ENCODE data around the gene MBP. TPM values are rescaled to one million over a fixed set of nuclear protein-coding genes. Genes with fewer than 3 reads are reported as not detected.

MBP gene
- polyA plus RNA-seq, 1 experiment: 5.3 TPM

DNA sequence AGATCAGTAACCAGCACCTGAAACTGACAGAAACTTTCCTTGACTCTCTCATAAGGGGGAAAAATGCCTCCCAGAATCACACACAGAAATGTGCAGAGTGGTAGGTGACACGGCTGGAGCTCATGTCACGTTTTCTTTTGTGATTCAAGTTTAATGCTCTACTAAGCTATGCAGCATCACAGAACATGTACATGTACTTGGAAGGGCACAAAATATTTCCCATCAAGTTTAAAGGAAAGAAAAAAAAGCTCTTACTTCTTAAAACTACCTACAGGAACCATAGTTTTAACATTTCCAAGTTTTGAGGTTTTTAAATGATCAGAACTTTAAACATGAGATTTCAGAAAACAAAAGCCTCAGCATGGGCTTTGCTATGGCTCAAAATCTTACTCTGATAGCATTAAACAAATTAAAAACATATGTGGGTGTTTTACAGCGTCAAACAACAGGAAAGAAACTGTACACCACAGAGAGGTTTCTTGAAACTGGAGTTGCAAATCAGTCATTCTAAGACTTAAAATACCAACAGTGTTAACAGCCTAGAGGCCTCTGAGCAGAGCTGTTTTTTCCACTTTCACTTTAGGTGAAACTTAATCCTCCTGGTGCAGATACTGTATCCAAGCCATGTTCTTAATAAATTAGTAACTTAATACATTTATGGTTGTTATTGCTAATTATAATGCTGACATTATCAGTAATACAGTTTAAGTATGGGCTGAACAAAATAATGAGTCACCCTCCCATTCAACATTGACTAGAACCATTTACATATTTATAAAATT lies 30.1 kb downstream of the MBP start:
- ChIA-PET POLR2A (interaction anchor here (1.5 to 2.0 kb wide), 4 partner anchors 30 to 109 kb away, joined by 6 to 17 read pairs (median 7); no protein-coding TSS in a partner anchor), CTCF (interaction anchor here (0.8 to 1.6 kb wide), 4 partner anchors 19 to 109 kb away, joined by 3 to 5 read pairs (median 3); no protein-coding TSS in a partner anchor)
- H3K4me3 ChIP-seq (ENCODE audit: low read depth, low read length): peak overlapping the region; percentile 44
- peak; percentile 71 for DNase-seq (ENCODE audit: low read depth, low spot score)
- TF ChIP-seq, protein P1, sequence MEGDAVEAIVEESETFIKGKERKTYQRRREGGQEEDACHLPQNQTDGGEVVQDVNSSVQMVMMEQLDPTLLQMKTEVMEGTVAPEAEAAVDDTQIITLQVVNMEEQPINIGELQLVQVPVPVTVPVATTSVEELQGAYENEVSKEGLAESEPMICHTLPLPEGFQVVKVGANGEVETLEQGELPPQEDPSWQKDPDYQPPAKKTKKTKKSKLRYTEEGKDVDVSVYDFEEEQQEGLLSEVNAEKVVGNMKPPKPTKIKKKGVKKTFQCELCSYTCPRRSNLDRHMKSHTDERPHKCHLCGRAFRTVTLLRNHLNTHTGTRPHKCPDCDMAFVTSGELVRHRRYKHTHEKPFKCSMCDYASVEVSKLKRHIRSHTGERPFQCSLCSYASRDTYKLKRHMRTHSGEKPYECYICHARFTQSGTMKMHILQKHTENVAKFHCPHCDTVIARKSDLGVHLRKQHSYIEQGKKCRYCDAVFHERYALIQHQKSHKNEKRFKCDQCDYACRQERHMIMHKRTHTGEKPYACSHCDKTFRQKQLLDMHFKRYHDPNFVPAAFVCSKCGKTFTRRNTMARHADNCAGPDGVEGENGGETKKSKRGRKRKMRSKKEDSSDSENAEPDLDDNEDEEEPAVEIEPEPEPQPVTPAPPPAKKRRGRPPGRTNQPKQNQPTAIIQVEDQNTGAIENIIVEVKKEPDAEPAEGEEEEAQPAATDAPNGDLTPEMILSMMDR (IDR thresholded peaks at IDR 0.05; ENCODE audit: low read depth, low read length): no peak
- peak overlapping the region; percentile 99 for H3K27ac ChIP-seq (ENCODE audit: low read depth, low read length)
- no peaks in the 10 kb centered on the region for H3K27me3 ChIP-seq (ENCODE audit: control insufficient read depth, insufficient read depth, low read length)
- H3K9me3 ChIP-seq (ENCODE audit: control insufficient read depth, insufficient read depth, low read length): peaks cover 7% of the 10 kb centered on the region; the same call in 1 of the 2 replicates

DNA sequence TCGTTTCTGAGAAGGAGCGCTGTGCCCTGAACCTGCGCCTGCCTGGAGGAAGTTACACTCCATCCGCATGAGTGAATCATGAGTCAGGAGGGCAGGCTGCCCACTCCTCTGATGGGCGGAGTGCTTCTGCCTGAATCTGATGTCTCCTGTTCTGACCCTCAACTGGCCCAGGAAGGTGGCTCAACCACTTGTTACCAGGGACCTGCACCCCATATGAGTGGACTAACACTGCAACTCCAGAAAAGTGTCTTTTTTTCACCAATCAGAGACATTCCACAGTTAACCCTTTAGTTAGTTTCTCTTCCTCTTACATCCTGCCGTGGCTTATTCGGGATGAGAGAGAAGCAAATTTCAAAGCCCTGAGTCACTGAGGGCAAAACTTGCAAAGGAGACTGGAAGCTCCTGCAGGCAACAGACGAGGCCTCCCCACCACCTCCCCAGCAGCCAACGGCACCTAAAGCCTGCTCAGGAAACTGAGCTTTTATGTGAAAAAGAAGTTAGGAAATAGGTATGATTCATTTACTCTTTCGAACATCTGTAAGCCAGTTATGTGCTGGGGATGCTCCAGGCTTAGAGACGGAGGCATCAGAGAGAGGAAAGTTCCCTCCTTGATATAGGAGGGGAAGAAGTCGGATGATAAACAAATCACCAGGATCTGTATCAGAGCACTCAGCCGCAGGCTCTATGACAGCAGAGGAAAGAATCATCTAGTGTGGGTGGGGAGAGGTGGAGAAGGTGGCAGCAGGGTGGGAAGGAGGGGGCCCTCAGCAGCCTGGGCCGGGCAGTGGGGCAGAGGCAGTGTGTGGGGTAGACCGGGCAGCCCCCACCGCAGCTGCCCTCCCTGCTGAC lies 30.9 kb downstream of the MBP start:
- TF ChIP-seq, protein P1 (IDR thresholded peaks at IDR 0.05; ENCODE audit: low read depth, low read length): no peak
- ChIA-PET CTCF (interaction anchor here (0.8 to 1.6 kb wide), 4 partner anchors 20 to 110 kb away, joined by 3 to 5 read pairs (median 3); no protein-coding TSS in a partner anchor), POLR2A (interaction anchor here (0.6 to 2.0 kb wide), 5 partner anchors 16 to 110 kb away, joined by 4 to 17 read pairs (median 6); no protein-coding TSS in a partner anchor)

DNA sequence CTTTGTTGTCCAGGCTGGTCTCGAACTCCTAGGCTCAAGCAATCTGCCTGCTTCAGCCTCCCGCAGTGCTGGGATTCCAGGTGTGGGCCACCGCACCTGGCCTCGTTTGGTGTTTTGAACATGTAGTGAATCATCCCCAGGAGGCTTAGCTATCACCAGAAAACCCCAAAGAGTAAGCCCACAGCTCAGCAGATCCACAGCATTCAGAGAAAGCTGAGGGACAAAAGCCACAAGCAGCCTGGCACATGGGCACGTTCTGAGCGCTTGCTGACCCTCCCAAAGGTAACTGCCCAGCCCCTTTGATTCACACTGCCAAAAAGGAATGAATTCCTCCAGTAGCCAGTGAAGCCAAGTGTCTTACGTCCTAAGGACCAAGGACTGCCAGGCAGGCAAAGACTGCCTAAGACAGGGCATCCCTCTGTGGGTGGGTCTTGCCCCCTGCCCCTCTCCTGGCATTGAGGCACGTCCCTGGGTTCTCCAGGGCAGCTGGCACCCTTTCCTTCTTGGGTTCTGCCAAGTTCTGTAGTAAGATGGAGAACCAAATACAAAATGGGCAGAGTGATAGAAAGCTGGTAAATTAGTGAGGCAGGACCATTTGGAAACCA lies 31.7 kb downstream of the MBP start:
- TF ChIP-seq, protein P1 (IDR thresholded peaks at IDR 0.05; ENCODE audit: low read depth, low read length): no peak
- Histone ChIP-seq H3K27me3 (ENCODE audit: control insufficient read depth, insufficient read depth, low read length) (no peaks in the 10 kb centered on the region), H3K9me3 (ENCODE audit: control insufficient read depth, insufficient read depth, low read length) (peaks cover 5% of the 10 kb centered on the region; the same call in 1 of the 2 replicates), H3K27ac (ENCODE audit: low read depth, low read length) (peak overlapping the region; percentile 99), H3K4me3 (ENCODE audit: low read depth, low read length) (peak overlapping the region; percentile 44)
- no peak for DNase-seq (ENCODE audit: low read depth, low spot score)
- ChIA-PET POLR2A (interaction anchor here (0.6 to 2.0 kb wide), 4 partner anchors 15 to 111 kb away, joined by 4 to 17 read pairs (median 7); no protein-coding TSS in a partner anchor), CTCF (interaction anchor here (0.8 to 1.6 kb wide), 2 partner anchors 46 to 298 kb away, joined by 3 to 5 read pairs; no protein-coding TSS in a partner anchor)

More for the DNA sequence above, 30.9 kb downstream of the MBP start:
- peaks cover 7% of the 10 kb centered on the region; the same call in 1 of the 2 replicates for H3K9me3 ChIP-seq (ENCODE audit: control insufficient read depth, insufficient read depth, low read length)
- H3K4me3 ChIP-seq (ENCODE audit: low read depth, low read length): peak overlapping the region; percentile 44
- peak overlapping the region; percentile 99 for H3K27ac ChIP-seq (ENCODE audit: low read depth, low read length)
- H3K27me3 ChIP-seq (ENCODE audit: control insufficient read depth, insufficient read depth, low read length): no peaks in the 10 kb centered on the region
- peak; percentile 89 for DNase-seq (ENCODE audit: low read depth, low spot score)

DNA sequence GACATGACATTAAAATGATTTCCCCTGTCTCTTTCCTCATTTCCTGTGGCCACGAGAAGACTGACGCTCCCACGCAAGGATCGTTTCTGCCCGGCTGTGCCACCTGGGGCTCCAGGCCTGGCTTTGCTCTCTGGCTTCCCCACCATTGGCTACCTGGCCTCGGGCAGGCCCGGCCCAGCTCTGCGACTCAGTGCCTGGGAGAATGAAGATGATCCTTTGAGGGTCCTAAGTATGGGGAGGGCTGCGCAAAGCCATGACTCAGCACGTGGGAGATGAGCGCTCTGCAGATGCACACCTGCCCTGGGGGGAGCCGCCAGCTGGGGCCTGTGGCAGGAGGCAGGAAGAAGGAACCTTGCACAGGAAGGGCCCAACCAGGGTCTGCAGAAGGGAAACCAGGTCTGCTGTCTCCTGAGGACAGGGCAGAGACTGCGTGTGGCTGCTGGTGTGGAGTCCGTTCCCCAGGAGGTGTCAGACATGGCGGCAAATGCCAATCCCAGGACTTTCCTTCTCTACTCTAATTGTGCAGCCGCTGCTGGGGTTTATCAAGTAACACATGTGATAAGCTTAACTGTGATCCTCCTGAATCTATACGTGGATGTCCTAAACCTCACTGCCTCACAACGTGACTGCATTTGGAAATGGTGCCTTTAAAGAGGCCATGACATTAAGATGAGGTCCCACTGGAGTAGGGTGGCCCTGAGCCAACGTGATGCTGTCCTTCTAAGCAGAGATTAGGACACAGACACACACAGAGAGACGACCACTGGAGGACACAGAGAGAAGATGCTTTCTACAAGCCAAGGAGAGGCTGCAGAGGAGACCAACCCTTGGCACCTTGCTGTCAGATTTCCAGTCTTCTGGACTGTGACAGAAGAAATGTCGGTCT lies 32.9 kb downstream of the MBP start:
- TF ChIP-seq, protein P1 (IDR thresholded peaks at IDR 0.05; ENCODE audit: low read depth, low read length): no peak
- no peak overlapping the region for H3K4me3 ChIP-seq (ENCODE audit: low read depth, low read length)
- no peaks in the 10 kb centered on the region for H3K27me3 ChIP-seq (ENCODE audit: control insufficient read depth, insufficient read depth, low read length)
- ChIA-PET CTCF (no interaction called here), POLR2A (interaction anchor here (0.6 kb wide), 1 partner anchor 74 kb away, joined by 7 read pairs; no protein-coding TSS in a partner anchor)
- DNase-seq (ENCODE audit: low read depth, low spot score): no peak
- peak overlapping the region; percentile 99 for H3K27ac ChIP-seq (ENCODE audit: low read depth, low read length)
- peaks cover 5% of the 10 kb centered on the region; the same call in 1 of the 2 replicates for H3K9me3 ChIP-seq (ENCODE audit: control insufficient read depth, insufficient read depth, low read length)

Data from AG04450 (cell line).